Hematopoietic multipotent progenitor cell treated with erythropoietin and hydrocortisone succinate and interleukin-3 and kit ligand, for 6 days (in vitro differentiated cells): ENCODE data around the gene KLK2.
"Not testable (repeated sequence)": the region's sequence is repeated elsewhere in the genome, so short reads cannot be mapped to it uniquely, and the experiment has no call there.

ENCODE experiments used
- DNase-seq: peaks from one replicate; pipeline ENCODE4 v3.0.0-alpha.2; 2015

The KLK2 gene

DNA sequence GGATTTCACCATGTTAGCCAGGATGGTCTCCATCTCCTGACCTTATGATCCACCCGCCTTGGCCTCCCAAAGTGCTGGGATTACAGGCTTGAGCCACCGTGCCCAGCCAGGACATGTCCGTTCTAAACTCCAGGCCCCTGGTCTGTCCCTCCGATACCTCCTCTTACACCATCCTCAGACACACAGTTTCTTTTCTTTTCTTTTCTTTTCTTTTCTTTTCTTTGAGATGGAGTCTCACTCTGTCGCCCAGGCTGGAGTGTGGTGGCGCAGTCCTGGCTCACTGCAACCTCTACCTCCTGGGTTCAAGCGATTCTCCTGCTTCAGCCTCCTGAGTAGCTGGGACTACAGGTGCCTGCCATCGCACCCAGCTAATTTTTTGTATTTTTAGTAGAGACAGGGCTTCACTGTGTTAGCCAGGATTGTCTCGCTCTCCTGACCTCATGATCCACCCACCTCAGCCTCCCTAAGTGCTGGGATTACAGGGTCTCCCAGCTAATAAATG is 22.9 kb downstream of the KLK2 start:
- DNase-seq, result not testable (repeated sequence)

DNA sequence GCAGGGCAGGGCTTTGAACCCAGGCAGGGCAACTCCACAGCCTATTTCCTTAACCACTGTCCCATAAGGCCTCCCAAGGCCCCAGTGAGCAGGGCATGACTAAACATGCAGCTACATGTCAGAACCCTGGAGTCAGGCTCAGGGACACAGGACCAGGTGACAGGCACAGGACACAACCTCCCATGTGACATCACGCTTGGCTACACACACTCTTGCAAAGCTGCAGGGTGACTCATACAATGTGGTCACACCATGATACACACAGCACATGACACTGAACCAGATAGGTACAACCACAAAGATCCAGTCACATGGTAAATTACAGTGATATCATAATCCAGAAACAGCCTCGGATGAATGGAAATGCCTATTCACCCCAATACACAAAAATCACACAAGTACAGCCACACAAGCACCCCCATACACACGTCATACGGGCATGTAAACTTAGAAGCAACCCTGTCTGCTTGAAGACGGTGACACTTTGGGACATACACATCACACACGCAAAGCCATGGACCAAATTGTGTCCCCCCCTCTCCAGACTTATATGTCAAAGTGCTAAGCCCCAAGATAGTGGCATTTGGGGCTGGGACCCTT is 23.5 kb downstream of the KLK2 start:
- DNase-seq, result peak; percentile 59

DNA sequence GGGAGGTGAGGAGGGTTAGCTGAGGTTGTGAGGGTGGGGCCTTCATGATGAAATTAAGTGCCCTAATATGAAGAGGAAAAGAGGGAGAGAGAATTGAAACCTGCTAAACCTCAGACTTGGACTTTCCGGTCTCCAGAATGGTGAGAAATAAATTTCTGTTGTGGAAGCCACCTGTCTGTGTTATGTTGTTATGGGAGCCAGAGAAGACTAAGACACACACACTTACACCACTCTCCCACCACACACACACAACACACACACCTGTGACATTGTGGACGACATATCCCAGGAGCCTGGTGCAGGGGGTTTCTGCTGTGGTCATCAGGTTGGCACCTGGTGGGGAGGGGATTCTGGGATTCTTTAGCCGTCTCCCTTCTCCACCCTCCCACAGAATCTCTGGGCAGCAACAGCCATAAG is 24.0 kb downstream of the KLK2 start:
- DNase-seq, result no peak

DNA sequence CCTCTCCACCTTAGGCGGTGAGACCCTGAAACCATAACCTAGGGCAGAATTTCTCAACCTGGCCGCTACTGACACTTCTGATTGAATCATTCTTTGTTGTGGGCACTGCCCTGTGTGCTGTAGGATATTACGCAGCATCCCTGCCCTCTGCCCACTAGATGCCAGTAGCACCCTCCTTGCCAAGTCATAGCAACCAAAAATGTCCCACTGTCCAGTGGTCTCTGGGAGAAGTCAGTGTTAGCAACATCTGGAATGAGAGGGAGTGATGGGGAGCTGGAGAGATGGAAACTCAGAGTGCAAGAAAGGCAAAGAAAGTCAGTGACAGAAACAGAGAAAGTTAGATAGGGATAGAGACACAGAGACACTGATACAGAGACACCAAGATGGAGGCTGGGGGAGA is 24.4 kb downstream of the KLK2 start:
- no peak for DNase-seq

DNA sequence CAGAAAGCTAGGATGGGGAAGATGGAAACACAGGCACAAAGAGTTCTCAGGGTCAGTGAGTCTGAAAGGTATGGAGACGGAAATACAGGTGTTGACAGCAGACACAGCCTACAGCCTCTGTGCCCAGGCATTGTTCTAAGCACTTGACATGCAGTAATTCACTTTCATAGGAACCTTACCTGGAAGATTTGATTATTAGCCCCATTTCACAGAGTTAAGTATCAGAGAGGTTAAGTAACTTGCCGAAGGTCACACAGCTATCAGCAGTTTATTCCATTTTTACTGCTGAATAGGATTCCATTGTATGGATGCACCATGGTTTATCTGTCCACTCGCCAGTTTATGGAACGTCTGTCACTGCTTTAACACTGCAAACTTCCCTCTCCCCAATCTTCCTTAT is 24.8 kb downstream of the KLK2 start:
- no peak for DNase-seq

- DNase-seq, result no peak
Measured at GRCh38 chr19:50899569-50899968, 26.3 kb downstream of the KLK2 start.

GRCh38 chr19:50902640-50903039 is 29.4 kb downstream of the KLK2 start:
- no peak for DNase-seq

DNA sequence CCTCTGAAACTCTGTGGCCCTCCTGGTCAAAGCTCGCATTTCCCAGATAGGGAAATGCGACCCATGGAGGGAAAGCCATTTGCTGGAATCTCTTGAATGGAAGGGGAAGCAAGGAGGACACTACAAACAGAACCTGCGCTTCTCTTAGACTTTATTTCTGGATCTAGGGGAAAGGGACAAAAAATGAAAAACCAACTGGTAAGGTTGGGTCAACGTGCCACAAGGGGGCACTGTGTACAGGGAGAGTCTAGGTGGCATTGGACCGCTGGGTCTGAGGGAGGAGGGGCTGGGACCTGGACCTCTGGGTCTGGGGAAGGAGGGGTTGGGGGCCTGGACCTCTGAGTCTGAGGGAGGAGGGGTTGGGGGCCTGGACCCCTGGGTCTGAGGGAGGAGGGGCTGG is 33.0 kb downstream of the KLK2 start:
- peak; percentile 78 for DNase-seq

GRCh38 chr19:50908336-50908735 is 35.1 kb downstream of the KLK2 start:
- no peak for DNase-seq

DNA sequence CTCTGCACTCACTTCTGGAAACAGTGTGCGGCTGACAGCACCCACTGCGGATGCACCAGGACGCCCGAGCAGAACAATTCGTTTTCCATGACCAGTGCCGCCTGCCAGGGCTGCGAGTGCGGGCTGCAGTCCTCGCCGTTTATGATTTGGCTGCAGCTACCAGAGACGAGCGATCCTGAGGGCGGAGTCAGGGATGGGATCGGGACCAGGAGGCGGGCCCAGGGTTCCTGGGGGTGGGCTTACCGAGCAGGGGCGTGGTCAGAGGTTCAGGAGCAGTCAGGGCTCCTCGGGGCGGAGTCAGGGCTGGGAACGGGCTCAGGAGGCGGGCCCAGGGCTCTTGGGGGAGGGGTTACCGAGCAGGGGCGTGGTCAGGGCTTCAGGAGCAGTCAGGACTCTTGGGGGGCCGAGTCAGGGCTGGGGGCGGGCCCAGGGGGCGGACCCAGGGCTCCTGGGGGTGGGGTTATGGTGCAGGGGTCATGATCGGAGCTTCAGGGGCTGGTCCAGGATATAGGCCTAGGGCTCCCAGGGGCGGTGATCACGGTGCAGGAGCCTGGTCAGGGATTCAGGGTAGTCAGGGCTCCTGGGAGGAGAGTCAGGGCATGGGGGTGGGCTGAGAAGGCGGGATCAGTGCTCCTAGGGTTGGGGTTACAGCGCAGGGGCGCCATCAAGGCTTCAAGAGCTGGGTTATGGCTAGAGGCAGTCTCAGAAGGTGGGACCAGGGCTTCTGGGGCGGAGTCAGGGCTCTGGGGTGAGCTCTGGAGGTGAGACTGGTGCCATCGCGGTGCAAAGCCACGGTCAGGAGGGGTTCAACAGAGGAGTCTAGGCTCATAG is 36.2 kb downstream of the KLK2 start:
- peak; percentile 70 for DNase-seq

- DNase-seq, result no peak
Measured at GRCh38 chr19:50910722-50911121, 37.5 kb downstream of the KLK2 start.

- no peak for DNase-seq
Measured at GRCh38 chr19:50911206-50912101, 38.2 kb downstream of the KLK2 start, which contains the start of gene KLK4. TSS of gene KLK4 (minus strand) at chr19:50911395. CDS start at chr19:50910738, 657 bp downstream.

- no peak for DNase-seq
Measured at GRCh38 chr19:50912102-50912599, 38.9 kb downstream of the KLK2 start.

- no peak for DNase-seq
Measured at GRCh38 chr19:50912727-50913716, 39.8 kb downstream of the KLK2 start.

- no peak for DNase-seq
Measured at GRCh38 chr19:50916069-50916468, 42.8 kb downstream of the KLK2 start.

GRCh38 chr19:50921426-50922316 is 48.4 kb downstream of the KLK2 start:
- no peak for DNase-seq

- peak; percentile 87 for DNase-seq
Measured at GRCh38 chr19:50922317-50922853, 49.1 kb downstream of the KLK2 start.

- no peak for DNase-seq
Measured at GRCh38 chr19:50924586-50924985, 51.3 kb downstream of the KLK2 start.

DNA sequence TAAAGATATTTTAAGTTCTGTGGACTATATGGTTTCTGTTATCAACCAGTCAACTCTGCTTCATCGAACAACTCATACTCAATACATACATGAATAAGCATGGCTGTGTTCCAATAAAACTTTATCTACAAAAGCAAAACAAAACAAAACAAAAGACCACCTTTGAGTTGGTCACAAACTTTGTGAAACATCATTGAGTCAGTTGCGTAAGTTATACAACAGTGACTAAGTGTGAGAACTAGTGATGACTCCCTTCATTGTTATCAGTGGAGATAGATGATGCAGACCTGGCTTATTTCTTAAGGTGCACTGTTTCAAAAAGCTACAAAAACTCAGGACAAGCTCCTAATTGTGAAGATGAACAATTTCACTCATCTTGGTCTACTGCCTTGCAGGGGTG is 52.5 kb downstream of the KLK2 start:
- DNase-seq, result no peak

DNA sequence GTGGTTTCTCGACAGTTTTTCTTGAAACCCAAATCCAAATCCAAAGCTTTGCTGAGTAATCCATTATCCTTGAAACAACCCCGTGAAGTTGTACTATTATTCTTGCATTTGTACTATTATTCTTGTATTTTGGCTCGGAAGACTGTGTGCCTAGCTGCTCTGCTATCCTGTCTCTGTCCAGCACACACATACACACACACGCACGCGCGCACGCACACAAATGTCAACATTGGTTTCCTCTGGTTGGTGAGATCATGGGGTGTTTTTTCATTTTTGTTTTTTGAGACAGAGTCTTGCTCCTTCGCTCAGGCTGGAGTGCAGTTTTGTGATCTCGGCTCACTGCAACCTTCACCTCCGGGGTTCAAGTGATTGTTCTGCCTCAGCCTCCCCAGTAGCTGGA is 52.9 kb downstream of the KLK2 start:
- DNase-seq, result no peak
